NCI-H82 (cell line): ENCODE data around the gene POLR1B.
"Not testable (repeated sequence)": the region's sequence is repeated elsewhere in the genome, so short reads cannot be mapped to it uniquely, and the experiment has no call there.

ENCODE experiments used
- DNase-seq: peaks from one replicate; lab custom pipeline; 2025; lab: John Stamatoyannopoulos, UW

The POLR1B gene

GRCh38 chr2:112542123-112542983 is at the start of gene POLR1B:
Gene POLR1B, plus strand, starts transcription at chr2:112542465. Its CDS starts 30 bp downstream, at chr2:112542495.
- peak; percentile 91 for DNase-seq

- peak; percentile 38 for DNase-seq
These were observed 49.2 kb upstream of the POLR1B start for GRCh38 chr2:112493048-112493447.

- DNase-seq: peak; percentile 96
These were observed 48.2 kb upstream of the POLR1B start for GRCh38 chr2:112493858-112494648.

GRCh38 chr2:112494828-112495227 is 47.4 kb upstream of the POLR1B start:
- peak; percentile 95 for DNase-seq

- not testable (repeated sequence) for DNase-seq
These were observed 46.4 kb upstream of the POLR1B start for GRCh38 chr2:112495878-112496277.

GRCh38 chr2:112500850-112501484 is 41.3 kb upstream of the POLR1B start:
- DNase-seq: peak; percentile 57

GRCh38 chr2:112509239-112509998 is 32.8 kb upstream of the POLR1B start:
- not testable (repeated sequence) for DNase-seq

- no peak for DNase-seq
These were observed 25.5 kb upstream of the POLR1B start for GRCh38 chr2:112516801-112517200.

GRCh38 chr2:112518807-112519206 is 23.5 kb upstream of the POLR1B start:
- no peak for DNase-seq

- DNase-seq: no peak
These were observed 22.8 kb upstream of the POLR1B start for GRCh38 chr2:112519506-112519905.

- no peak for DNase-seq
These were observed 22.0 kb upstream of the POLR1B start for GRCh38 chr2:112520234-112520783.

- DNase-seq: no peak
These were observed 18.9 kb upstream of the POLR1B start for GRCh38 chr2:112523291-112523777.

GRCh38 chr2:112524276-112524675 is 18.0 kb upstream of the POLR1B start:
- not testable (repeated sequence) for DNase-seq

GRCh38 chr2:112528541-112528940 is 13.7 kb upstream of the POLR1B start:
- no peak for DNase-seq

GRCh38 chr2:112529757-112530156 is 12.5 kb upstream of the POLR1B start:
- DNase-seq: peak; percentile 31

GRCh38 chr2:112530728-112531127 is 11.5 kb upstream of the POLR1B start:
- no peak for DNase-seq

GRCh38 chr2:112534826-112535225 is 7.4 kb upstream of the POLR1B start:
- DNase-seq: no peak

- DNase-seq: not testable (repeated sequence)
These were observed 5.6 kb upstream of the POLR1B start for GRCh38 chr2:112536665-112537064.

- no peak for DNase-seq
These were observed 3.0 kb upstream of the POLR1B start for GRCh38 chr2:112539306-112539705.

GRCh38 chr2:112540906-112541305 is 1.4 kb upstream of the POLR1B start:
- no peak for DNase-seq
